HG03575 (cell line): ENCODE measurements around the gene TEAD3.

Source experiments
- ATAC-seq: cut with Tn5 transposase; IDR thresholded peaks from one replicate; pipeline ENCODE4 v1.9.1; 2021; ENCODE audit not compliant: unreplicated experiment, insufficient number of reproducible peaks, low FRiP score; ENCODE audit errors: extremely low read depth

Gene TEAD3

DNA sequence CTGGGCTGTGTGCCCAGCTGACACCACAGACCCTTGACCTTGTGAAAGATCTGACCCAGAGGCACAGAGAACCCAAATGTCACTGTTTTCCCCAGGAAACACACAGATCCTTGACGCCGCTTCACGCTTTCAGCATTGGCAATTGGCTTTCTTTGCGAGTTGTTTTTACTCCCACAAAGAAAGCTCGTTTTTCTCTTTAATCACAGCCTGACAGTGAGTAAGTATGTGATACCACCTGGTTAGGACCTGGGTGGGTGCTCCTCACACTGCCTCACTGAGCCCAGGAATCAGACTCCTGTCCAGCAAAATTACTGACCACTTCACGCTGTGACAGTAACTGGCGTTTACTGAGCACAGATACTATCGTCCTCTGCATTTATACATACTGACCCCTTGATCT is 15.7 kb downstream of the TEAD3 start:
- no peak for ATAC-seq

- ATAC-seq = no peak
Observed at GRCh38 chr6:35480176-35480575, 16.7 kb downstream of the TEAD3 start.

DNA sequence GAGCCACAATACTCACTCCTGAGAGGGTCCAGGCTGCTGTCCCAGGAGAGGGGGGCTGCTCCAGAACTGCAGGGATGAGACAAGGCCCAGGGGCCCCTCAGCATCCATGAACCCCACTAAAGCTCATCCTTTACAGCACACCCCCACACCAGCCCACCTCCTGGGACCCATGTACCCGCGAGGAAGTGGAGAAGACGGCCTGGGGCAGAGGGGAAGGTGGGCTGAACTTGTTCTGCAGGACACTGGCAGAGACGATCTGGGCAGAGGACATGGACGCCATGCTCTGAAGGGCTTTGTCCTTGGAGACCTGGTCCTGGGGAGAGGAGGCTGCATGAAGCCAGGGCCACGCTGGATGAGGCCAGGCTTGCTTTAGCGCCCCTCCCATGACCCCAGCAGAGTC is 18.6 kb downstream of the TEAD3 start:
- ATAC-seq = no peak

- ATAC-seq = no peak
Observed at GRCh38 chr6:35477551-35478179, 19.2 kb downstream of the TEAD3 start.

GRCh38 chr6:35477028-35477427 is 19.9 kb downstream of the TEAD3 start:
- no peak for ATAC-seq

GRCh38 chr6:35476004-35476403 is 20.9 kb downstream of the TEAD3 start:
- no peak for ATAC-seq

GRCh38 chr6:35475573-35475972 is 21.3 kb downstream of the TEAD3 start:
- ATAC-seq = no peak

DNA sequence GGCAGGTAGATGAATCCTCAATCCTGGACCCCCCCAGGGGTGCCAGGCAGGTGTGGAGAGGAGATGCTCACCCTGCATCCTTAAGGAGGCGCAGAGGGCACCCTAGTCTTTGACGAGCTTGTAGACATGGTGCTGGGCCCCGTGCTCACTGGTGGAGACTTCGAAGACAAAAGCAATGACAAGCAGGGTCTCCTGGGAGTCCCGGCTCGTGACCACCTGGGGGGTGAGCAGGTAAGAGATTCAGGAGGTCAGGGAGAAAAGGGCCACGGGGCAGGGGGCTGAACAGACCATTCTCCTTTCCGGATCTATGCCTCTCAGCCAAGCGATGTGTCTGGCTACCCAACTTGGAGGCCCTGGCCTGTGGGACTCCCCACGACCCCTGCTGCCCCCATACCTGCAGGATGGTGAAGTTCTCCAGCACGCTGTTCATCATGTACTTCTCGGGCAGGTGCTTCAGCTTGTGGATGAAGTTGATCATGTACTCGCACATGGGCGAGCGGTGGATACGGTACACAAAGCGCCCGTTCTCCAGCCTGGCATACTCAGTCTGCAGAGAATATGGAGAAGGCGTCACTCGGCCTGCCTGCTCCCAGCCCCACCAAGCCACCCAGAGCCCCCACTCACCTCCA is 21.8 kb downstream of the TEAD3 start:
- ATAC-seq = no peak

- ATAC-seq = no peak
Observed at GRCh38 chr6:35474131-35474941, 22.5 kb downstream of the TEAD3 start.

GRCh38 chr6:35473850-35474130 is 23.1 kb downstream of the TEAD3 start:
- no peak for ATAC-seq

DNA sequence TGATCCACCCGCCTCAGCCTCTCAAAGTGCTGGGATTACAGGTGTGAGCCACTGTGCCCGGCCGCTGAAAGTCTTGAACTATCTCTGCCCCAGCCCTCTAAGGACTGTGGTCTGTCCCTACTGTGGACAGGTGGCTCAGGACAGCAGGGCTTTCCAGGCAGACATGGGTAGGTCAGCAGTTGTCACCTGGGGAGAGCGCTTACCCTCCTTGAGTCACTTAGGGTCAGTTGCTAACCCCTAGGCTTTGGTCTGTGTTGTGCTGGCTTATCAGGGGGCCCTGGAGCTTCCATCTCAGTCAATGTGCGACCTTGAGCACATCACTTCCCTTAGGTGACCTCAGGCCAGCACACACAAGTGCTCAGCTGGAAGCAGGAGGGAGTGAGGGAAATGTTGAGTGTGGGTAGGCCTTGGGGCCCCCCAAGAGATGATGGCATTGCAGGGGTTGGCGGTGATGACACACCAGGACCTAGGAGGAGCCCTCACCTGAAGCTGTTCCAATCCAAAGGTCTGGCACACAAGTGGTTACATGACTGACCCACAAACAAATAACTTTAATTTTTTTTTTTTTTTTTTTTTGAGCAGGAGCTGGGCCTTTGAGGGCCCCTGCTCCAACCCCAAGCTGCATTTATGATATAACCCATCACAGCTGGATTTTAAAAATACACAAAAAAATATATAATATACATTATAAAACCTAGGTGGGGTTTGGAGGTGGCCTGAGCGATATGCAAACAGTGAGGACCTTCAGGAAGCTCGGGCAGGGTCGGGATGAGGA is 23.6 kb downstream of the TEAD3 start:
- ATAC-seq = no peak

GRCh38 chr6:35471836-35472345 is 25.0 kb downstream of the TEAD3 start:
- no peak for ATAC-seq

DNA sequence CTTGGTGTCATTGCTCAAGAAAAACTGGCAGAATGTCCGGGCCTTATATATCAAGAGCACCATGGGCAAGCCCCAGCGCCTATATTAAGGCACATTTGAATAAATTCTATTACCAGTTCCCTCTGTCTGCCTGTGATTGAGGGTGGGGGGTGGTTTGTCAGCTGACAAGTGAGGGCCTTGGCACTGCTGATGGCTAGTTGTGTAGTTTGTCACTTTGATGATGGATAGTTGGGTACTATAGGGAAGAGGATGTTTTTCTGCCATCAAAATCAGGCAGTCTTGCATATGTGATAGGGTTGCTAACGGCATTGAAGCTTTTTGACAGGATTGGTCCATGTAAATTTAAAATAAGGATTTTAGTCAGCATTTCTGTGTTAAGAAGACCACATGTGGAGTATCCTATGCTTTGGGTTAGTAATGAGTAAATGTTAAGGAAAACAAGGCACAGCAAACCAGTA is 26.2 kb downstream of the TEAD3 start:
- no peak for ATAC-seq

DNA sequence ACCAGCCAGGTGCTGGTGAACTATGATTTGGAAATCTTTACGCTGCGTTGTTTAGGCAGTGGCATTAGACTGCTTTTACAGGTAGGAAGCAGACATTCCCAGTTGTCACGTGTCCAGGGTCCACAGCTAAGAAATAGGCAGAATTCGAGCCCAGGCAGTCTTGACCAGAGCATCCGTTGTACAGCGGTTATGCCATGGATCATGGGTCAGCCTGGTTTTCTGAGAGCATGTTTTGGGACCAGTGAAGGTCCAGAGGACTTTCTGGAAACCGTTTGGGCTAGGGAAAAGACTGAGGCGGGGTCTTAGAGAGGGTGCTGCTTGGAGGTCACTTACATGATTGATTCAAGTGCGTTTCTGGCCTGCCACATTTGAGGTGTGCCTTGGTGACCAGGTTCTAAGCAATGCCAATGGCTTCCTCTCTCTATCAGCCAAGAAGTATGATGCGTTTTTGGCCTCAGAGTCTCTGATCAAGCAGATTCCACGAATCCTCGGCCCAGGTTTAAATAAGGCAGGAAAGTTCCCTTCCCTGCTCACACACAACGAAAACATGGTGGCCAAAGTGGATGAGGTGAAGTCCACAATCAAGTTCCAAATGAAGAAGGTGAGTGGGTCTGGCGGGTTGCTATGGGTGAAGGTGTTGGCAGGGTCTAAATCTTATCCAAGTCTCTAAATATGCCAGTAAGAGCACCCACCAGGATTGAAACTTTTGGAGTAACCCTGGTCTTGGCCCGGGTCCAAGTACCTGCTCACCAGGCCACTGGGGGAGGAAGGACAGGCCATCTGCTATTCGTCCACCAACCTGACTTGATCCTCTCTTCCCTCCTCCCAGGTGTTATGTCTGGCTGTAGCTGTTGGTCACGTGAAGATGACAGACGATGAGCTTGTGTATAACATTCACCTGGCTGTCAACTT is 26.9 kb downstream of the TEAD3 start:
- ATAC-seq = no peak

DNA sequence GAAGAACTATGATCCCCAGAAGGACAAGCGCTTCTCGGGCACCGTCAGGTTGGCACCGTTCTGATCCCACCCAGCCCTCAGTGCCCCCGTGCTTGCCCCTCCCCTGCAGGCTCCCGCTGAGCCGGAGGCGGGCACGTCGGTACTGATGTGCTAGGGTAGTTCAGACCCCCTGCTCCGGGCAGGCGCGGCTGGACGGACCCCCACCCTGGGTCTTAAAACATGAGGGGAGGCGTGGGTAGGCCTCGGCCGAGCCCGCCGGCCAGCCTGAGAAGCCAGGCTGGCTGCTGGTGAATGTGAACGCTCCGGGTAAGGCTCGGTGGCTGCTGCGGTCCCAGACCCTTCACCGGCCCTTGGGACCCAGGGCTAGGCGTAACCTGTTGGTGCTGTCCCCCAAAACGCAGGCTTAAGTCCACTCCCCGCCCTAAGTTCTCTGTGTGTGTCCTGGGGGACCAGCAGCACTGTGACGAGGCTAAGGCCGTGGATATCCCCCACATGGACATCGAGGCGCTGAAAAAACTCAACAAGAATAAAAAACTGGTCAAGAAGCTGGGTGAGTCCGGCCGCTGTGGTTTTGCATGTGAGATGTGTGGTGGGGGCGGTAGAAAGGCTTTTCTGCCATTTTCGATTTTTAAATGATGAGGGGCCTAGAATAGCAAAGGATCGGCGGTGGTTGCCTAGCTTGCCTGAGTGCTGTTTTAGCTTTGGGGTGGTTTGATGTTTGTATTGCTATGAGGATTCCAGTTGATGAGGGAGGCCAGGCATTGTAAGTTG is 27.7 kb downstream of the TEAD3 start:
- no peak for ATAC-seq

DNA sequence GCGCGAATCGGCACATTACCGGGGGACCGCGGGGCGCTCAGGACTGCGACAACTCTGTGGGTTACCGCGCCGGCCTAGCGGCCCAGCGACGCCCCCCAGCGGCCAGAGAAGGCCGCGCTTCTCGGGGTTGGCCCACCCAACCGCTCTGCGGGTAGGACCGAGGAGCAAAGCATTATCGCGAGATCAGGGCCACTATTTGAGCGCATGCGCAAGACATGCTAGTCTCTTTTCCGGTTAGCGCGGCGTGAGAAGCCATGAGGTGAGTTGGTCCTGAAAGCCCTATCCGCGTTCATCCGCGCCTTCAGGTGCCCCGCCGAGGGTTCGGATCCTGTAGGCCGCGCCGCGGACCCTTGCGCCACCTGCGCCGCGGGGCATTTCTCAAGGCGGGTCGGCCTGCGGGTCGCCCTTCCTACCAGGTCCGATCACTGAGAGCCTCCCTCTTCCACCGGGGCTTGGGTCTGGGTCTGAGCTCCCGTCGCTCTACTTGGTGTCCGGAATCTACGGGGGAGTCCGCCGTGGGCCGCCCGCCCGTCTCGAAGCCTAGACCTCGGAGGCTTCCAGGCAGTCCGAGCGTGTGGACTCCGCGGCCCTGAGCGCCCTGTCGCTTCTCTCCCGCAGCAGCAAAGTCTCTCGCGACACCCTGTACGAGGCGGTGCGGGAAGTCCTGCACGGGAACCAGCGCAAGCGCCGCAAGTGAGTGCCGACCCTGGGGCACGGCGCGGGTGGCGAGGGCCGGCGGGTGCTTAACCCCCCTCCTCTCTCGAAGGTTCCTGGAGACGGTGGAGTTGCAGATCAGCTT is 28.5 kb downstream of the TEAD3 start, which contains the start of gene RPL10A:
RPL10A (plus strand) TSS at position 221 of the 799 bp plus-strand sequence; CDS start at position 255, 34 bp downstream.
- ATAC-seq = no peak

- no peak for ATAC-seq
Observed at GRCh38 chr6:35465646-35466045, 31.2 kb downstream of the TEAD3 start.
